ENCODE data around the gene S100A2.

Gene S100A2

GRCh38 chr1:153565529-153566374 is at the start of gene S100A2:
TSS of gene S100A2 (minus strand) at chr1:153565844. CDS start at chr1:153563877, 1,967 bp downstream.
- TF ChIP-seq EZH2phosphoT487 (IDR thresholded peaks at IDR 0.05; ENCODE audit: low read depth) (no peak), CTCF (IDR thresholded peaks at IDR 0.05; ENCODE audit: low read depth, low read length) (no peak)
- Histone ChIP-seq H3K79me2 (ENCODE audit: low read length) (no peaks in the 10 kb centered on the region), H3K4me2 (ENCODE audit: low read length) (peak within 1 kb of the TSS; percentile 39), H2AFZ (ENCODE audit: low read depth, low read length) (peak within 1 kb of the TSS; percentile 88), H3K27ac (ENCODE audit: low read length) (peak within 1 kb of the TSS; percentile 46), H3K4me3 (ENCODE audit: low read length) (no peak within 1 kb of the TSS), H4K20me1 (ENCODE audit: insufficient read depth, low read length) (no peaks in the 10 kb centered on the region), H3K36me3 (replicated peaks; ENCODE audit: low read depth, low read length) (no peaks in the 10 kb centered on the region), H3K27me3 (ENCODE audit: low read depth, low read length) (0 out of 2 replicates have a peak, but pooled peaks cover 3% of the 10 kb centered on the region), H3K4me1 (ENCODE audit: low read length) (peaks cover 37% of the 10 kb centered on the region), H3K9me3 (ENCODE audit: insufficient read depth, low read length) (no peaks in the 10 kb centered on the region), H3K9ac (ENCODE audit: low read length) (peak within 1 kb of the TSS; percentile 44; the same call in 1 of the 2 replicates)

GRCh38 chr1:153615406-153615805 is 49.8 kb upstream of the S100A2 start:
- TF ChIP-seq CTCF (IDR thresholded peaks at IDR 0.05; ENCODE audit: low read depth, low read length) (no peak), EZH2phosphoT487 (IDR thresholded peaks at IDR 0.05; ENCODE audit: low read depth) (no peak)
- peak overlapping the region; percentile 65 for H3K27ac ChIP-seq (ENCODE audit: low read length)
- peak overlapping the region; percentile 59 for H3K4me2 ChIP-seq (ENCODE audit: low read length)
- 0 out of 2 replicates have a peak overlapping the region, but pooled peaks have one; percentile 31 for H3K4me3 ChIP-seq (ENCODE audit: low read length)
- H3K9me3 ChIP-seq (ENCODE audit: insufficient read depth, low read length): no peaks in the 10 kb centered on the region
- no peak overlapping the region for H2AFZ ChIP-seq (ENCODE audit: low read depth, low read length)
- peaks cover 9% of the 10 kb centered on the region for H3K36me3 ChIP-seq (replicated peaks; ENCODE audit: low read depth, low read length)
- no peaks in the 10 kb centered on the region for H3K27me3 ChIP-seq (ENCODE audit: low read depth, low read length)
- H3K9ac ChIP-seq (ENCODE audit: low read length): peak overlapping the region; percentile 56; the same call in 1 of the 2 replicates
- peaks cover 32% of the 10 kb centered on the region for H3K4me1 ChIP-seq (ENCODE audit: low read length)
- H3K79me2 ChIP-seq (ENCODE audit: low read length): no peaks in the 10 kb centered on the region
- no peaks in the 10 kb centered on the region for H4K20me1 ChIP-seq (ENCODE audit: insufficient read depth, low read length)

- H3K4me2 ChIP-seq (ENCODE audit: low read length): no peak overlapping the region
- H3K79me2 ChIP-seq (ENCODE audit: low read length): no peaks in the 10 kb centered on the region
- H2AFZ ChIP-seq (ENCODE audit: low read depth, low read length): no peak overlapping the region
- H3K4me1 ChIP-seq (ENCODE audit: low read length): peaks cover 32% of the 10 kb centered on the region
- no peaks in the 10 kb centered on the region for H4K20me1 ChIP-seq (ENCODE audit: insufficient read depth, low read length)
- H3K27me3 ChIP-seq (ENCODE audit: low read depth, low read length): no peaks in the 10 kb centered on the region
- TF ChIP-seq CTCF (IDR thresholded peaks at IDR 0.05; ENCODE audit: low read depth, low read length): no peak
- TF ChIP-seq EZH2phosphoT487 (IDR thresholded peaks at IDR 0.05; ENCODE audit: low read depth): no peak
- H3K4me3 ChIP-seq (ENCODE audit: low read length): no peak overlapping the region
- H3K36me3 ChIP-seq (replicated peaks; ENCODE audit: low read depth, low read length): peaks cover 8% of the 10 kb centered on the region
- no peak overlapping the region for H3K9ac ChIP-seq (ENCODE audit: low read length)
- no peak overlapping the region for H3K27ac ChIP-seq (ENCODE audit: low read length)
- no peaks in the 10 kb centered on the region for H3K9me3 ChIP-seq (ENCODE audit: insufficient read depth, low read length)
These were observed 49.3 kb upstream of the S100A2 start for GRCh38 chr1:153614906-153615305.

- Histone ChIP-seq H3K27ac (ENCODE audit: low read length) (no peak overlapping the region), H4K20me1 (ENCODE audit: insufficient read depth, low read length) (no peaks in the 10 kb centered on the region), H3K9ac (ENCODE audit: low read length) (no peak overlapping the region)
These were observed 48.7 kb upstream of the S100A2 start for GRCh38 chr1:153614189-153614900.

More at GRCh38 chr1:153614189-153614900, 48.7 kb upstream of the S100A2 start:
- H3K9me3 ChIP-seq (ENCODE audit: insufficient read depth, low read length): no peaks in the 10 kb centered on the region
- H3K27me3 ChIP-seq (ENCODE audit: low read depth, low read length): no peaks in the 10 kb centered on the region
- peaks cover 32% of the 10 kb centered on the region for H3K4me1 ChIP-seq (ENCODE audit: low read length)
- H3K4me3 ChIP-seq (ENCODE audit: low read length): no peak overlapping the region
- H3K4me2 ChIP-seq (ENCODE audit: low read length): no peak overlapping the region
- no peaks in the 10 kb centered on the region for H3K79me2 ChIP-seq (ENCODE audit: low read length)
- peaks cover 3% of the 10 kb centered on the region for H3K36me3 ChIP-seq (replicated peaks; ENCODE audit: low read depth, low read length)
- TF ChIP-seq CTCF (IDR thresholded peaks at IDR 0.05; ENCODE audit: low read depth, low read length) (no peak), EZH2phosphoT487 (IDR thresholded peaks at IDR 0.05; ENCODE audit: low read depth) (no peak)
- H2AFZ ChIP-seq (ENCODE audit: low read depth, low read length): no peak overlapping the region

Measured in OCI-LY3 (cell line).